ENCODE measurements around the gene RNF217.

The RNF217 gene

GRCh38 chr6:125076482-125076742, 114.2 kb downstream of the RNF217 start:
- TF ChIP-seq CTCF (IDR thresholded peaks at IDR 0.05; ENCODE audit: low read length, missing control alignments), result no peak

GRCh38 chr6:125077453-125077852, 115.2 kb downstream of the RNF217 start:
- TF ChIP-seq CTCF (IDR thresholded peaks at IDR 0.05; ENCODE audit: low read length, missing control alignments), result no peak
- H3K4me3 ChIP-seq (replicated peaks; ENCODE audit: low read depth, low read length), result no peak overlapping the region
- DNase-seq (ENCODE audit: low read depth), result no peak

More at GRCh38 chr6:125076482-125076742, 114.2 kb downstream of the RNF217 start:
- DNase-seq (ENCODE audit: low read depth), result no peak
- no peak overlapping the region for H3K4me3 ChIP-seq (replicated peaks; ENCODE audit: low read depth, low read length)

- no peak for TF ChIP-seq CTCF (IDR thresholded peaks at IDR 0.05; ENCODE audit: low read length, missing control alignments)
- DNase-seq (ENCODE audit: low read depth), result no peak
- no peak overlapping the region for H3K4me3 ChIP-seq (replicated peaks; ENCODE audit: low read depth, low read length)
These were observed 116.5 kb downstream of the RNF217 start for GRCh38 chr6:125078602-125079321.

GRCh38 chr6:125082908-125083683, 120.9 kb downstream of the RNF217 start:
- H3K4me3 ChIP-seq (replicated peaks; ENCODE audit: low read depth, low read length), result no peak overlapping the region
- TF ChIP-seq CTCF (IDR thresholded peaks at IDR 0.05; ENCODE audit: low read length, missing control alignments), result no peak
- DNase-seq (ENCODE audit: low read depth), result no peak

- no peak overlapping the region for H3K4me3 ChIP-seq (replicated peaks; ENCODE audit: low read depth, low read length)
- no peak for TF ChIP-seq CTCF (IDR thresholded peaks at IDR 0.05; ENCODE audit: low read length, missing control alignments)
- DNase-seq (ENCODE audit: low read depth), result no peak
These were observed 121.4 kb downstream of the RNF217 start for GRCh38 chr6:125083684-125083990.

- TF ChIP-seq CTCF (IDR thresholded peaks at IDR 0.05; ENCODE audit: low read length, missing control alignments), result no peak
- H3K4me3 ChIP-seq (replicated peaks; ENCODE audit: low read depth, low read length), result no peak overlapping the region
- no peak for DNase-seq (ENCODE audit: low read depth)
These were observed 124.5 kb downstream of the RNF217 start for GRCh38 chr6:125086716-125087115.

GRCh38 chr6:125088963-125089362, 126.7 kb downstream of the RNF217 start:
- no peak for TF ChIP-seq CTCF (IDR thresholded peaks at IDR 0.05; ENCODE audit: low read length, missing control alignments)
- no peak overlapping the region for H3K4me3 ChIP-seq (replicated peaks; ENCODE audit: low read depth, low read length)
- no peak for DNase-seq (ENCODE audit: low read depth)

All from fibroblast of pulmonary artery (primary cell).